A673 (cell line): ENCODE measurements around the gene KLB. TPM values are rescaled to one million over a fixed set of nuclear protein-coding genes. Genes with fewer than 3 reads are reported as not detected.

Experiments used
- BruUV-seq: library from RNA; stranded (reverse); fragments of 400-500 nt; replicated peaks from 2 replicates; lab custom pipeline; 2021; lab: Mats Ljungman, UMichigan
- CTCF ChIA-PET: fragments of 300-600 bp; sonication (Branson Sonifier 250); formaldehyde crosslinking; loops from one replicate; lab custom pipeline; 2022; ENCODE audit warnings: antibody characterized with exemption; lab: Charles Lee
- POLR2A ChIA-PET: fragments of 300-600 bp; sonication (Branson Sonifier 250); formaldehyde crosslinking; loops from one replicate; lab custom pipeline; 2022; ENCODE audit warnings: antibody characterized with exemption; ENCODE audit not compliant: low non-redundant PET; lab: Charles Lee
- DNase-seq: peaks from one replicate; pipeline ENCODE4 v3.0.0-alpha.2; 2015; ENCODE audit warnings: low spot score
- H3K27ac ChIP-seq: fragments of 200-600 bp; sonication (generic); 2 replicates; pipeline ENCODE4 v1.5.1; 2016; ENCODE audit warnings: mixed run types, low read depth, mild to moderate bottlenecking, mixed read lengths, antibody characterized with exemption, low read length; ENCODE audit not compliant: poor library complexity, severe bottlenecking
- H3K27me3 ChIP-seq: fragments of 200-600 bp; sonication (generic); replicated peaks from 2 replicates; pipeline ENCODE4 v1.6.1; 2017; ENCODE audit warnings: mixed run types, low read depth, mild to moderate bottlenecking, mixed read lengths, antibody characterized with exemption, low read length; ENCODE audit not compliant: insufficient read depth, poor library complexity
- H3K36me3 ChIP-seq: fragments of 200-600 bp; sonication (generic); 2 replicates; pipeline ENCODE4 v1.6.1; 2016; ENCODE audit warnings: mixed run types, mild to moderate bottlenecking, mixed read lengths, antibody characterized with exemption, low read length; ENCODE audit not compliant: insufficient read depth, poor library complexity, severe bottlenecking
- H3K4me1 ChIP-seq: fragments of 200-600 bp; sonication (generic); 2 replicates; pipeline ENCODE4 v1.6.1; 2017; ENCODE audit warnings: mixed run types, mild to moderate bottlenecking, mixed read lengths, antibody characterized with exemption, low read length; ENCODE audit not compliant: insufficient read depth, poor library complexity, severe bottlenecking
- H3K4me3 ChIP-seq: fragments of 200-600 bp; sonication (generic); 2 replicates; pipeline ENCODE4 v1.5.1; 2016; ENCODE audit warnings: low read depth, mixed run types, mild to moderate bottlenecking, mixed read lengths, low read length; ENCODE audit not compliant: poor library complexity, severe bottlenecking
- H3K9me3 ChIP-seq: fragments of 200-600 bp; sonication (generic); 2 replicates; pipeline ENCODE4 v1.6.1; 2016; ENCODE audit warnings: mixed run types, low read depth, mild to moderate bottlenecking, mixed read lengths, antibody characterized with exemption, low read length; ENCODE audit not compliant: poor library complexity, severe bottlenecking
- CTCF ChIP-seq: fragments of 300-800, 200-600 bp; sonication (generic); conservative IDR thresholded peaks from 2 replicates; pipeline ENCODE4 v1.5.1; 2017; ENCODE audit warnings: low read depth, mild to moderate bottlenecking, antibody characterized with exemption, low read length, moderate library complexity, mixed read lengths
- EZH2 ChIP-seq: fragments of 200-600 bp; sonication (generic); IDR thresholded peaks from 2 replicates; pipeline ENCODE4 v1.6.1; 2017; ENCODE audit warnings: borderline replicate concordance, low read depth, mild to moderate bottlenecking, mixed read lengths, antibody characterized with exemption, low read length; ENCODE audit not compliant: poor library complexity, severe bottlenecking
- intact Hi-C: fragments of 100-400 bp; cut with micrococcal nuclease; formaldehyde crosslinking; loops from one replicate; pipeline ENCODE4 v1.10.0; 2022; ENCODE audit not compliant: unreplicated experiment
- total RNA-seq: library from RNA; stranded (reverse); gene quantifications from 2 replicates; pipeline ENCODE4 v1.2.3, GENCODE V29; 2021

Gene KLB
- total RNA-seq, 1 experiment from 2014 or later: not detected

- intact Hi-C loops: no loop called here
- no peak for DNase-seq
These were observed 40.3 kb downstream of the KLB start for GRCh38 chr4:39446842-39447573.

GRCh38 chr4:39450618-39451017 is 43.9 kb downstream of the KLB start:
- no peak overlapping the region for H3K4me3 ChIP-seq
- no peaks in the 10 kb centered on the region for H3K27me3 ChIP-seq
- BruUV-seq: no TSS peak
- H3K27ac ChIP-seq: no peak overlapping the region
- H3K9me3 ChIP-seq: no peaks in the 10 kb centered on the region
- no peaks in the 10 kb centered on the region for H3K4me1 ChIP-seq
- DNase-seq: no peak
- intact Hi-C loops: no loop called here
- TF ChIP-seq CTCF (no peak), EZH2 (no peak)
- CTCF ChIA-PET: no interaction called here
- H3K36me3 ChIP-seq: peaks cover 57% of the 10 kb centered on the region
- POLR2A ChIA-PET: no interaction called here

More at GRCh38 chr4:39446842-39447573, 40.3 kb downstream of the KLB start:
- no peak overlapping the region for H3K27ac ChIP-seq
- POLR2A ChIA-PET: no interaction called here
- CTCF ChIA-PET: no interaction called here
- no TSS peak for BruUV-seq
- no peak overlapping the region for H3K4me3 ChIP-seq
- no peaks in the 10 kb centered on the region for H3K9me3 ChIP-seq
- no peaks in the 10 kb centered on the region for H3K4me1 ChIP-seq
- no peaks in the 10 kb centered on the region for H3K27me3 ChIP-seq
- TF ChIP-seq CTCF: no peak
- peaks cover 21% of the 10 kb centered on the region for H3K36me3 ChIP-seq

GRCh38 chr4:39451423-39452023 is 44.8 kb downstream of the KLB start:
- no peak for DNase-seq
- no peaks in the 10 kb centered on the region for H3K27me3 ChIP-seq
- intact Hi-C loops: no loop called here
- BruUV-seq: no TSS peak
- peaks cover 66% of the 10 kb centered on the region for H3K36me3 ChIP-seq
- ChIA-PET POLR2A (interaction anchor here (0.7 kb wide), 1 partner anchor 83 kb away, joined by 7 read pairs; no protein-coding TSS in a partner anchor), CTCF (no interaction called here)
- peaks cover 7% of the 10 kb centered on the region for H3K4me1 ChIP-seq
- no peak overlapping the region for H3K4me3 ChIP-seq
- H3K27ac ChIP-seq: no peak overlapping the region
- no peaks in the 10 kb centered on the region for H3K9me3 ChIP-seq
- TF ChIP-seq CTCF (no peak), EZH2 (no peak)
